SK-N-SH (cell line): Measurements from ENCODE around the gene FAM168A. TPM values are rescaled to one million over a fixed set of nuclear protein-coding genes. Genes with fewer than 3 reads are reported as not detected.

Experiments
- CTCF ChIA-PET: fragments of 300-600, 350-600 bp; formaldehyde crosslinking; extraction: SDS; loops from one replicate; lab custom pipeline; 2021; lab: Yijun Ruan, JAX
- POLR2A ChIA-PET: fragments of 350-600 bp; sonication (Branson Sonifier 250); formaldehyde crosslinking; extraction: SDS; loops from one replicate; lab custom pipeline; 2020; ENCODE audit warnings: antibody characterized with exemption, inconsistent platforms; lab: Yijun Ruan, JAX
- DNase-seq: peaks from one replicate; pipeline ENCODE4 v3.0.0; 2012
- H2AFZ ChIP-seq: fragments of 200-600 bp; sonication (generic); 2 replicates; pipeline ENCODE4 v1.8.1; 2016; ENCODE audit warnings: antibody characterized with exemption, mild to moderate bottlenecking, low read depth
- H3F3A ChIP-seq: fragments of 200-600 bp; sonication (generic); replicated peaks from 2 replicates; pipeline ENCODE3; 2016; ENCODE audit warnings: antibody characterized with exemption, mild to moderate bottlenecking; ENCODE audit not compliant: insufficient read depth
- H3K27ac ChIP-seq, 2 experiments: fragments of 200-500 bp in 1 of 2; fragments of 200-600 bp in 1 of 2; sonication (Bioruptor generic) in 1 of 2; sonication (generic), shearing (Covaris generic) in 1 of 2; 2 replicates each; pipeline versions ENCODE4 v1.5.1 to v1.6.1; 2014 to 2016; ENCODE audit warnings: low read depth in 2 of 2, inconsistent platforms in 1 of 2, low read length in 1 of 2, mild to moderate bottlenecking in 1 of 2, mixed read lengths in 1 of 2
- H3K27me3 ChIP-seq: fragments of 200-600 bp; sonication (generic), shearing (Covaris generic); 2 replicates; pipeline ENCODE4 v1.6.1; 2016; ENCODE audit warnings: mixed run types; ENCODE audit not compliant: insufficient read depth
- H3K36me3 ChIP-seq, 2 experiments: fragments of 200-500 bp in 1 of 2; fragments of 200-600 bp in 1 of 2; sonication (Bioruptor generic) in 1 of 2; sonication (generic) in 1 of 2; replicated peaks in 1 of 2; 2 replicates each; pipeline versions ENCODE3 to v1.5.1; 2014 to 2016; ENCODE audit warnings: low read length in 1 of 2, mild to moderate bottlenecking in 1 of 2; ENCODE audit not compliant: insufficient read depth in 2 of 2, control insufficient read depth in 1 of 2
- H3K4me1 ChIP-seq, 2 experiments: fragments of 200-500 bp in 1 of 2; fragments of 200-600 bp in 1 of 2; sonication (Bioruptor generic) in 1 of 2; sonication (generic), shearing (Covaris generic) in 1 of 2; 2 replicates each; pipeline versions ENCODE4 v1.5.1 to v1.6.1; 2014 to 2016; ENCODE audit warnings: low read depth in 1 of 2, low read length in 1 of 2, mixed run types in 1 of 2; ENCODE audit not compliant: insufficient read depth in 2 of 2, control insufficient read depth in 1 of 2
- H3K4me2 ChIP-seq: fragments of 200-600 bp; sonication (generic), shearing (Covaris generic); 2 replicates; pipeline ENCODE4 v1.6.1; 2017; ENCODE audit warnings: mixed run types
- H3K4me3 ChIP-seq, 2 experiments: fragments of 200-500 bp in 1 of 2; fragments of 200-600 bp in 1 of 2; sonication (Bioruptor generic) in 1 of 2; sonication (generic), shearing (Covaris generic) in 1 of 2; 2 replicates each; pipeline versions ENCODE4 v1.5.1 to v1.8.1; 2014 to 2016; ENCODE audit warnings: low read depth in 2 of 2, inconsistent platforms in 1 of 2, low read length in 1 of 2, mild to moderate bottlenecking in 1 of 2, mixed read lengths in 1 of 2, moderate library complexity in 1 of 2
- H3K79me2 ChIP-seq: fragments of 200-600 bp; sonication (generic); 2 replicates; pipeline ENCODE4 v1.8.1; 2017; ENCODE audit warnings: mild to moderate bottlenecking; ENCODE audit not compliant: insufficient read depth
- H3K9ac ChIP-seq: fragments of 200-600 bp; sonication (generic); 2 replicates; pipeline ENCODE4 v1.6.1; 2017; ENCODE audit warnings: mixed run types
- H3K9me2 ChIP-seq: fragments of 200-600 bp; sonication (generic); 2 replicates; pipeline ENCODE4 v1.6.1; 2017; ENCODE audit warnings: mixed run types
- H3K9me3 ChIP-seq: fragments of 200-600 bp; sonication (generic); 2 replicates; pipeline ENCODE4 v1.6.1; 2017; ENCODE audit warnings: mixed run types, mild to moderate bottlenecking, moderate library complexity
- H4K20me1 ChIP-seq: fragments of 200-600 bp; sonication (generic); 2 replicates; pipeline ENCODE4 v1.6.1; 2017; ENCODE audit warnings: mild to moderate bottlenecking, mixed run types; ENCODE audit not compliant: insufficient read depth
- CHD2 ChIP-seq: fragments of 150-350 bp; IDR thresholded peaks from 2 replicates; pipeline ENCODE4 v1.6.1; 2018; ENCODE audit warnings: low read length; ENCODE audit not compliant: partially characterized antibody
- ELF1 ChIP-seq: IDR thresholded peaks from 2 replicates; pipeline ENCODE4 v1.4.0; 2012
- EP300 ChIP-seq, 2 experiments: IDR thresholded peaks; 2 replicates each; pipeline versions ENCODE4 v1.4.0 to v1.6.1; 2012; ENCODE audit warnings: borderline replicate concordance in 1 of 2, low read depth in 1 of 2, low read length in 1 of 2
- EZH2phosphoT487 ChIP-seq: fragments of 200-600 bp; sonication (generic); IDR thresholded peaks from 2 replicates; pipeline ENCODE4 v1.6.1; 2017; ENCODE audit warnings: low read depth, mixed run types, mild to moderate bottlenecking, antibody characterized with exemption, moderate library complexity, borderline replicate concordance
- FOXM1 ChIP-seq: IDR thresholded peaks from 2 replicates; pipeline ENCODE4 v1.4.0; 2012; ENCODE audit warnings: low read depth, mild to moderate bottlenecking
- GABPA ChIP-seq: IDR thresholded peaks from 2 replicates; pipeline ENCODE4 v1.4.0; 2012; ENCODE audit warnings: low read depth, mild to moderate bottlenecking
- GATA2 ChIP-seq: sonication (generic); formaldehyde crosslinking; IDR thresholded peaks from 2 replicates; pipeline ENCODE4 v1.5.0; 2020; ENCODE audit warnings: mild to moderate bottlenecking, missing genetic modification reagents
- JUND ChIP-seq: IDR thresholded peaks from 2 replicates; pipeline ENCODE4 v1.4.0; 2012
- NRF1 ChIP-seq: IDR thresholded peaks from 2 replicates; pipeline ENCODE4 v1.6.1; 2012; ENCODE audit warnings: low read depth, mild to moderate bottlenecking, low read length
- RFX5 ChIP-seq: IDR thresholded peaks from 2 replicates; pipeline ENCODE4 v1.6.1; 2012; ENCODE audit warnings: mild to moderate bottlenecking, improper control_type of control experiment, low read length
- TCF12 ChIP-seq: IDR thresholded peaks from 2 replicates; pipeline ENCODE4 v1.4.0; 2012
- TEAD4 ChIP-seq: IDR thresholded peaks from 2 replicates; pipeline ENCODE4 v1.4.0; 2012; ENCODE audit warnings: mild to moderate bottlenecking, borderline replicate concordance; ENCODE audit not compliant: insufficient read depth
- ZBTB33 ChIP-seq: IDR thresholded peaks from 2 replicates; pipeline ENCODE4 v1.4.0; 2012; ENCODE audit warnings: low read depth, borderline replicate concordance
- WGBS: methylation state at CpG from one replicate; pipeline ENCODE4 v1.1.6; 2017; ENCODE audit warnings: low lambda C conversion rate; 5-methylcytosine and 5-hydroxymethylcytosine counted together
- polyA plus RNA-seq, 3 experiments: library from polyadenylated mRNA; depleted of rRNA; stranded (reverse); fragments of >200 nt; gene quantifications; 2 replicates each; pipeline ENCODE4 v1.2.3, GENCODE V29; 2012
- TF ChIP-seq, protein P1 (sequence below): fragments of 200-600 bp; sonication (generic); IDR thresholded peaks from 2 replicates; pipeline ENCODE4 v1.6.1; 2017; ENCODE audit warnings: antibody characterized with exemption, mild to moderate bottlenecking, moderate library complexity

Gene FAM168A
- polyA plus RNA-seq, 1 of the 3 experiments (the other 2 are of a cell fraction): 17.8 TPM

- ChIA-PET POLR2A (no interaction called here), CTCF (interaction anchor here (0.7 to 10.0 kb wide), 10 partner anchors 10 to 265 kb away, joined by 3 to 71 read pairs (median 4); no protein-coding TSS in a partner anchor)
- Histone ChIP-seq H3K9ac (no peak overlapping the region), H3K4me2 (no peak overlapping the region), H3K4me3 (no peak overlapping the region), H4K20me1 (peaks cover 3% of the 10 kb centered on the region; the same call in 1 of the 2 replicates), H3K9me2 (no peaks in the 10 kb centered on the region), H3F3A (peaks cover 9% of the 10 kb centered on the region), H3K79me2 (no peaks in the 10 kb centered on the region), H2AFZ (no peak overlapping the region), H3K36me3 (peaks cover 0 to under 1% of the 10 kb centered on the region in 2 experiments), H3K27me3 (no peaks in the 10 kb centered on the region), H3K9me3 (no peaks in the 10 kb centered on the region), H3K27ac (no peak overlapping the region; a peak in 1 of 4 replicates), H3K4me1 (no peaks in the 10 kb centered on the region; a peak in 1 of 4 replicates)
- WGBS: 91% methylated on average over 6 of the region's 7 CpGs
- DNase-seq: no peak
- TF ChIP-seq ELF1 (no peak), RFX5 (no peak), TEAD4 (no peak)
These were observed 200.9 kb downstream of the FAM168A start for GRCh38 chr11:73396985-73397384.

DNA sequence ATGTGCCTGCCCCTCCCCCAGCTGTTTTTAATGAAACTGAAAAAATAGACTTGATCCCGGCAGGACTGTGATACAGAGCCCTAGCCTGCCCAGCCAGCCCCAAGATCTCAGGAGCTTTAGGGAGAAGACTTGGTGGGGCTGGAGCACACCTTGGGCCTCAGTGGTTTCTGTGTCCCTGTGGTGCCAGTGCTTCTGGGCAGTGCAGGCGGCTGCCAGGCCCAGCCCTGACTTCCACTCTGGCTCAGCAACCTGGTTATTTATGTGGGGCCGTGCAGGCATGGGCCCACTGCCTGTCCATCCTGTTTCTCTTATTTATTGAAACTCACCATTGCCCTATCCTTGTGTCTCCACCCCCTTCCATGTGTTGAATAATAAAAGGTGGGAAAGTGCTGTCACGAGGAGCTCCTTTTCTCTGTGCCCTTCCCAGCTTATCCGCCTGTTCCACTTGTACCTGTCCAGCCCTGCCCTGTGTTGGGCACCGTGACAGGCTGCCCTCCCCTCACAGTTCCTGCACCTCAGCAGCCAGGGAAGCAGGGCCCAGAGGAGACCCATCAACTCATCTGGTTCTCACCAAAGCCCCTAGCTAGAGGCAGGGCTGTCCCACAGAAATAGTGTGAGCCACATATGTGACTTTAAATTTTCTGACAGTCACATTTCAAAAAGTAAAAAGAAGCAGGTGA is 201.5 kb downstream of the FAM168A start:
- 96% methylated on average over 6 of the region's 6 CpGs for WGBS
- POLR2A ChIA-PET: no interaction called here
- CTCF ChIA-PET: interaction anchor here (1.2 to 10.0 kb wide), 10 partner anchors 13 to 265 kb away, joined by 3 to 71 read pairs (median 4); no protein-coding TSS in a partner anchor

More for the DNA sequence above, 201.5 kb downstream of the FAM168A start:
- H3K4me1 ChIP-seq: no peaks in the 10 kb centered on the region; a peak in 1 of 4 replicates
- no peaks in the 10 kb centered on the region for H3K36me3 ChIP-seq
- H3K9me2 ChIP-seq: no peaks in the 10 kb centered on the region
- H4K20me1 ChIP-seq: peaks cover 3% of the 10 kb centered on the region; the same call in 1 of the 2 replicates
- no peak for DNase-seq
- H3K27me3 ChIP-seq: no peaks in the 10 kb centered on the region
- H3K79me2 ChIP-seq: no peaks in the 10 kb centered on the region
- no peaks in the 10 kb centered on the region for H3K9me3 ChIP-seq
- peaks cover 9% of the 10 kb centered on the region for H3F3A ChIP-seq
- H3K4me3 ChIP-seq: no peak overlapping the region
- TF ChIP-seq EZH2phosphoT487: no peak
- TF ChIP-seq, protein P1, sequence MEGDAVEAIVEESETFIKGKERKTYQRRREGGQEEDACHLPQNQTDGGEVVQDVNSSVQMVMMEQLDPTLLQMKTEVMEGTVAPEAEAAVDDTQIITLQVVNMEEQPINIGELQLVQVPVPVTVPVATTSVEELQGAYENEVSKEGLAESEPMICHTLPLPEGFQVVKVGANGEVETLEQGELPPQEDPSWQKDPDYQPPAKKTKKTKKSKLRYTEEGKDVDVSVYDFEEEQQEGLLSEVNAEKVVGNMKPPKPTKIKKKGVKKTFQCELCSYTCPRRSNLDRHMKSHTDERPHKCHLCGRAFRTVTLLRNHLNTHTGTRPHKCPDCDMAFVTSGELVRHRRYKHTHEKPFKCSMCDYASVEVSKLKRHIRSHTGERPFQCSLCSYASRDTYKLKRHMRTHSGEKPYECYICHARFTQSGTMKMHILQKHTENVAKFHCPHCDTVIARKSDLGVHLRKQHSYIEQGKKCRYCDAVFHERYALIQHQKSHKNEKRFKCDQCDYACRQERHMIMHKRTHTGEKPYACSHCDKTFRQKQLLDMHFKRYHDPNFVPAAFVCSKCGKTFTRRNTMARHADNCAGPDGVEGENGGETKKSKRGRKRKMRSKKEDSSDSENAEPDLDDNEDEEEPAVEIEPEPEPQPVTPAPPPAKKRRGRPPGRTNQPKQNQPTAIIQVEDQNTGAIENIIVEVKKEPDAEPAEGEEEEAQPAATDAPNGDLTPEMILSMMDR: no peak
- no peak for TF ChIP-seq EP300 (IDR thresholded peaks at IDR 0.05; ENCODE audit: borderline replicate concordance in 1 of 2, low read depth in 1 of 2, low read length in 1 of 2)
- TF ChIP-seq CHD2: no peak
- TF ChIP-seq GATA2 (CRISPR knock-in tag): no peak
- TF ChIP-seq GABPA: no peak
- no peak for TF ChIP-seq FOXM1
- no peak for TF ChIP-seq JUND
- no peak for TF ChIP-seq TCF12
- TF ChIP-seq NRF1: no peak
- no peak for TF ChIP-seq ZBTB33
- TF ChIP-seq, all 33 proteins: peak for 0
- no peak overlapping the region; a peak in 1 of 4 replicates for H3K27ac ChIP-seq
- H2AFZ ChIP-seq: no peak overlapping the region
- H3K9ac ChIP-seq: no peak overlapping the region
- H3K4me2 ChIP-seq: no peak overlapping the region
